HG02981 (cell line): ENCODE measurements around the gene DDX5.
"Not testable (repeated sequence)": the region's sequence is repeated elsewhere in the genome, so short reads cannot be mapped to it uniquely, and the experiment has no call there.

ENCODE experiments used
- ATAC-seq: cut with Tn5 transposase; IDR thresholded peaks from one replicate; pipeline ENCODE4 v1.9.1; 2021; ENCODE audit warnings: mild to moderate bottlenecking, moderate library complexity; ENCODE audit not compliant: unreplicated experiment

DDX5 gene

GRCh38 chr17:64494121-64494520, 12.0 kb downstream of the DDX5 start:
- ATAC-seq, result no peak

GRCh38 chr17:64492481-64493109, 13.5 kb downstream of the DDX5 start:
- ATAC-seq, result no peak

DNA sequence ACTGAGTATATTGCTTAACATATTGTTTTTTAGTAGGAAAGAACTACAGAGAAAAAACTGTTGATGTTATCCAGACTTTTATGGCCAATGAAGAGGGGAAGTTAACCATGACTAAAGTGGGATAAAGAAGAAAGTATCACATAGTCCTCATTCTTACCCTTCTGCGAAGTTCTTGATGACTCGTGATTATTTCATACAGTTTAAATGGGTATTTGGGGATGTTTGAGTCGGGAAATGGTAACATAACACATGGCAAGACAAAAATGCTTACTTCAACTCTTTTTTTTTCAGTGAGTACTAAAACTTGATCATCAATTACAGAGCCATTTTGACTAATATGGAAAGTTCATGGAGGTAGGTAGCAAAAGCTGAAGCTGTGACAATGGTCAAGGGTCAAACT, 14.1 kb downstream of the DDX5 start:
- no peak for ATAC-seq

GRCh38 chr17:64491034-64491860, 14.8 kb downstream of the DDX5 start:
- ATAC-seq, result no peak

DNA sequence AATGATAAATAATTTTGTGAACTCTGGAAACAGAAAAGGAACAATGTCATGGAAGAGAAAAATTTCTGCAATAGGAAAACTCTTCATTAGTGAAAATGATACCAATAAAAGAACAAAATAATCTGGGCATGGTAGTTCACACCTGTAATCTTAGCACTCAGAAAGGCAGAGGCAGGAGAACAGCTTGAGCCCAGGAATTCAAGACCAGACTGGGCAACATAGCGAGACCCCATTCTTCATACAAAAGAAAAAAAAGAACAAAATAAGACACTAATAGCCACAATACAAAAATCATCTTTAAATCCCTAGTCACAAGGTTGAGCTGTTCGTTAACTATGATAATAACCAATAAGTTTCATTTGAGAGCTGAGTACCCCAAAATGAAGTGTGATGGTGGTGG, 17.8 kb downstream of the DDX5 start:
- ATAC-seq, result no peak

DNA sequence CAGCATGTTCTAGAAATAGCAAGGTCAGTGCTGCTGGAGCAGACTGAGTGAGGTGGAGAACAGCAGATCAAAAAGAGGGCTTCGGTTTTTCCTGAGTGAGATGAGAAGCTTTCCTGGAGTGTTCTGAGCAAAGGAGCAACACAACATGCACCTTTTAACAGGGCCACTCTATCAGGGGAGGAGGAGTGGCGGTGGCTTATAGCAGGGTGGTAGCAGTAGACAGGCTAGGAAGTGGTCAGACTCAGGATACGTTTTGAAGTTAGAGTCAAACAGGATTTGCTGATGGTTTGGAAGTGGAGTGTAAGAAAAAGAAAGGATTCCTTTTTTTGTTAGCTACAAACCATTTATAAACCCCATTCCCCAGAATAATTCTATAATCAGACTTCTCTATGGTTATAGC, 21.7 kb downstream of the DDX5 start:
- no peak for ATAC-seq

DNA sequence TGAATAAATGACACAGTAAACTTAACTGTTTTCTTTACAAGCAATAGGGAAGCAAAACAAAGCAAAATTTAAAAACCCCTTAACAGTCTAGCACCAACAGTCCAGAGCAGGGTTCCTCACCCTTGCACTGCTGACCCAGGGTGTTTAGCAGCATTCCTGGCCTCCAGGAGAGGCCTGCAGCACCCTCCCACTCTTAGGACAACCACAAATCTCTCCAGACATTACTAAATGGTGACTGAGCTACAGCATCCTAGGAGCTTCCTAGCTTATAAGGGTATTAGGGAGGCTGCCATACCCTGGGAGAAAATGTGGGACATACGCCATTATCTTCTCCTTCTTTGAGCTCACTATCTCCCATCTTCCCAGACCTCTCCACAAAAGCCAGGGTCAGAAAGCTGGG, 25.1 kb downstream of the DDX5 start:
- ATAC-seq, result no peak

- no peak for ATAC-seq
Observed at GRCh38 chr17:64477849-64478248, 28.2 kb downstream of the DDX5 start.

DNA sequence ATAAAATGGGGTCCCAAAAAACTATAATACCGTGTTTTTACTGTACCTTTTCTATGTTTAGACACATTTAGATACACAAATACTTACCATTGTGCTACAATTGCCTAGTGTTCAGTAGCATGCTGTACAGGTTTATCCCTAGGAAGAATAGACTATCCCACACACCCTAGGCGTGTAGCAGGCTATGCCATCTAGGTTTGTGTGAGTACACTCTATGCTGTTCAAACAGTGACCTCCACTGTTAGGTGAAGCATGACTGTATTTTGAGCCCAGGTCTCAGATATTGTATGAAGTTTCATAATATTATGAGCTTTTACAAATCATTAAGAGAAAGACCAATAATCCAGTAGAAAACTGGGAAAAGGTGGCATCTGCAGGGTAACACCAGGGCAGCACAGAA, 33.5 kb downstream of the DDX5 start:
- ATAC-seq, result no peak

DNA sequence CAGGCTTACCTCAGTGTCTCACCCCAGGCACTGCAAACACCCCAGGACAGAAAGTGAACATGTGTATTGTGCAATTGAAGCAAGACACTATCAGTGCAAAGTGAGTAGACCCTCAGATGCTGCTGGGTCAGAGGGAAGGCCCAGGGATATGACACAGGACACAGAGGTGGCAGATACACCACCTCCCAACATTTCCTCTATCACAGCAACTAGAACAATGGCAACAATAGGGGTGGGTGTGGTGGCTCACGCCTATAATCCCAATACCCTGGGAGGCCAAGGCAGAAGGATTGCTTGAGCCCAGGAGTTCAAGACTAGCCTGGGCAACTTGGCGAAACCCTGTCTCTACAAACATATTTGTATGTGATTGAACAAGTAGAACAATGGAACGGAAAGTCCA, 34.6 kb downstream of the DDX5 start:
- no peak for ATAC-seq

DNA sequence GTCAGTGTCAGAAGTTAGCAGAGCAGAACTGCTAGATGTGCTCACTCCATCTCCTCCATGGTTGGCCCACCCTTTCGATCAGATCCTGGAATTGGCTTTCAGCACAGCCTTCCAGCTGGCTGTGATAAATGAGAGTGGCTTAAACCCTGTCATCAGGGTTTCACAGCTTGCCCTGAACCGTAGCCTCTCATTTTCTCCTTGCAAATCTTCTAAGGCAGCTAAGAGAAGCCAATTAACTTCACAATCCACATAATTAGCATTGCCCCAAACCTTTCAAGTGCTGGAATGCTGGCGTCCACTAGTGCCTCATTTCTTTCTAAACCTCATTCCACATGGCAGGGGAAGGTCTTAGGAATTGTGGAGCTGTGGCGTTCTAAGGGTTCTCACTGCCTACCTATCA, 35.5 kb downstream of the DDX5 start:
- no peak for ATAC-seq

GRCh38 chr17:64466834-64467233, 39.3 kb downstream of the DDX5 start:
- not testable (repeated sequence) for ATAC-seq

DNA sequence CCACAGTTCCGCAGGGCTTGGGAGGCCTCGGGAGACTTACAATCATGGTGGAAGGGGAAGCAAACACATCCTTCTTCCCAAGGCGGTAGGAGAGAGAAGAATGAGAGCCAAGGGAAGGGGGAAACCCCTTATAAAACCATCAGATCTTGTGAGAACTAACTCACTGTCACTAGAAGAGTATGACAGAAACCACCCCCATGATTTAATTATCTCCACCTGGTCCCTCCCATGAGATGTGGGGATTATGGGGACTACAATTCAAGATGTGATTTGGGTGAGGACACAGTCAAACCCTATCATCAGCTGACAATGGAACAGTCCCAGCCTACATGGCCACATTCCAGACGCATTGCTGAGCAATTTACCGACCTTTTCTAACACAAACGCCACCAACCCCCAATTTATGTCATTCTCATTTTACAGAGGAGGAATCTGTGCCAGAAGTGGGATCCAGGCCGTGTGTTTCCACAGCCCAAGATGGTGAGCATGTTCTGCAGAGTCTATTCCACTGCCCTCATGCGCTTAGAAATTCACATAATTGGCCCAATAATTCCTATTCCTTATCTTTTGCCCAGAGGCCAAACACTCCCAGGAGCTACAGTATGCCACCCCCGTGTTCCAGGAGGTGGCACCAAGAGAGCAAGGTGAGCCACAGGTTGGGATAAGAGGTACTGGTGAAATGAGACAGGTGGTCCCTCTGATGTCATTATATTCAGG, 39.9 kb downstream of the DDX5 start:
- ATAC-seq, result no peak

- no peak for ATAC-seq
Observed at GRCh38 chr17:64461788-64462187, 44.3 kb downstream of the DDX5 start.

- no peak for ATAC-seq
Observed at GRCh38 chr17:64460955-64461354, 45.1 kb downstream of the DDX5 start.

- ATAC-seq, result not testable (repeated sequence)
Observed at GRCh38 chr17:64459818-64460217, 46.3 kb downstream of the DDX5 start.

DNA sequence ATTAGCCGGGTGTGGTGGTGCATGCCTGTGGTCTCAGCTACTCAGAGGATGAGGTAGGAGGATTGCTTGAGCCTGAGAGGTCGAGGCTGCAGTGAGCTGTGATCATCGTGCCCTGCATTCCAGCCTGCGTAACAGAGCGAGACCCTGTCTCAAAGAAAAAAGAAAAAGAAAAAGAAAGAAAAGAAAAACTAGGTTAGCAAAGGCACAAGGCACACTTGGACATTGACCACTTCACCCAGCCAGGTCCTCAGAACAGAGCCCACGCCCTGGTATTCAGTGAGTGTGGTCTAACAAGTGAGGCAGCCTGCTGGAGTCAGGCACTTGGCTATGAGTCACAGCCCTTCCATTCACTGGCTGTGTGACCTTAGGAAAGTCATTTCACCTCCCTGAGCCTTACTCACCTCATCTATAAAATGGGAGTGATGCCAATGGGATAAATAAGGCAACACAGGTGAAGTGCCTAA, 46.8 kb downstream of the DDX5 start:
- ATAC-seq, result no peak

GRCh38 chr17:64458756-64459155, 47.3 kb downstream of the DDX5 start:
- no peak for ATAC-seq

GRCh38 chr17:64457156-64457555, 48.9 kb downstream of the DDX5 start:
- ATAC-seq, result no peak

- no peak for ATAC-seq
Observed at GRCh38 chr17:64455993-64456885, 49.9 kb downstream of the DDX5 start.

- no peak for ATAC-seq
Observed at GRCh38 chr17:64449545-64449944, 56.5 kb downstream of the DDX5 start.
